Ascending aorta (tissue), 2 donors: ENCODE data around the gene CORO1C. TPM values are rescaled to one million over a fixed set of nuclear protein-coding genes. Genes with fewer than 3 reads are reported as not detected.

Experiments used
- DNase-seq, 2 donors: peaks; one replicate each; pipeline ENCODE4 v3.0.0-alpha.2; 2019; ENCODE audit warnings: low spot score in 2 of 2
- H3K27ac ChIP-seq, 2 donors: fragments of 200-600 bp; sonication (generic); one replicate each; pipeline ENCODE4 v1.5.1; 2016 to 2017; ENCODE audit warnings: mild to moderate bottlenecking in 1 of 2
- H3K27me3 ChIP-seq: fragments of 200-600 bp; sonication (generic); one replicate; pipeline ENCODE4 v1.5.1; 2017
- H3K36me3 ChIP-seq, 2 donors: fragments of 200-600 bp; sonication (generic); one replicate each; pipeline ENCODE4 v1.5.1; 2016
- H3K4me1 ChIP-seq, 2 donors: fragments of 200-600 bp; sonication (generic); one replicate each; pipeline ENCODE4 v1.5.1; 2016 to 2017; ENCODE audit warnings: mild to moderate bottlenecking in 1 of 2
- H3K4me3 ChIP-seq, 2 donors: fragments of 200-600 bp; sonication (generic); one replicate each; pipeline ENCODE4 v1.5.1; 2016 to 2017; ENCODE audit warnings: mild to moderate bottlenecking in 1 of 2
- H3K9me3 ChIP-seq, 2 donors: fragments of 200-600 bp; sonication (generic); one replicate each; pipeline ENCODE4 v1.5.1; 2016
- intact Hi-C: fragments of 100-400 bp; cut with DNase I; formaldehyde crosslinking; loops from one replicate; pipeline ENCODE4 v1.15.1; 2023
- total RNA-seq: library from RNA; depleted of rRNA; stranded (reverse); fragments of >200 nt; gene quantifications from one replicate; pipeline ENCODE4 v1.1.0, GENCODE V29; 2016
- TF ChIP-seq, protein P1 (sequence below), 3 experiments: fragments of 200-600 bp in 2 of 3; fragments of 450-650 bp in 1 of 3; sonication (generic) in 2 of 3; IDR thresholded peaks; one replicate each; pipeline ENCODE4 v1.5.1; 2016 to 2019; ENCODE audit warnings: antibody characterized with exemption in 3 of 3, mild to moderate bottlenecking in 1 of 3, moderate library complexity in 1 of 3

Gene CORO1C
- total RNA-seq, 1 donor from 2014 or later: 106 TPM

DNA sequence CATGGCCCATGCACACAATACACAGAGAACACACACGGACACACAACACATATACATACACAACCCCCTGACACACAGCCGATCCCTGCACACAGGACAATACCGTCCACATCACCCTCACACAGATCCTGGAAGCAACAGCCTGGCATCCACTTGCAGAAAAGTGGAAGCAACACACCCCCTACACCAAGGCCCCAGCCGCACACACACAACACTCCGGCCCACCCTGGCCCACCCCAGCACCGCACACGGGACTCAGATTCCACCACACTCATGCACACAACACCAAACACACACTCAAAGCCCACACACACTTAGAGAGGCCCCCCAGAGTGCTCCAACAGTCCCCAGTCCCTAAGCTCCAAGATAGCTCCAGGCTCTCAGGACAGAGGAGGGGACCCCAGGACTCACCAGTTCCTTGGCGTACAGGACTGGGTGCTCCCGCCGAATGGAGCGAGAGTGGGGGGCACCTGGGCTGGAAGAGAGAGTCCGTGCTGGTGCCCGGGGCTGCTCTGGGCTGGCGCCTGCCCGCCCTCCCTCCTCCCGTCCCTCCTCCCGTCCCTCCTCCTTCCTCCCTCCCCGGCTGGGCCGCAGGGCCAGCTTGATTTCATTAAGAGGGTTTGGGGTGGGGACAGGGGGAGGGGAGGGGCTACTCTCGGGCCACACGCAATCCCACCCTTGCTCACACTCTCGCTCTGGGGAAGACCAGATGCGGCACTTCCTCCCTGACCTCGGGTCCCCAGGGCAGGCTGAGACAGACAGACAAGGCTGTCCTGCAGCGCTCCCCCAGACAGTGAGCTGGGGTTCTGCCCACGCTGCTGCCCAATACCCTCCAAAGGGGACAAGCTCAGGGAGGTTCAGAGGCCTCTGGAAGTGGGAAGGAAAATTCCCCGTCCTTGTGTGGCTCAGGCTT lies 133.5 kb downstream of the CORO1C start, which contains the start of gene TMEM119:
Gene TMEM119, minus strand, starts transcription at position 526 of the 913 bp plus-strand sequence. CDS start 5,701 bp downstream, outside the sequence.
- Histone ChIP-seq H3K4me3 (no peak within 1 kb of the TSS), H3K27ac (no peak within 1 kb of the TSS), H3K4me1 (no peaks in the 10 kb centered on the region), H3K36me3 (no peaks in the 10 kb centered on the region), H3K27me3 (no peaks in the 10 kb centered on the region), H3K9me3 (no peaks in the 10 kb centered on the region)
- no peak for DNase-seq
- TF ChIP-seq, protein P1, sequence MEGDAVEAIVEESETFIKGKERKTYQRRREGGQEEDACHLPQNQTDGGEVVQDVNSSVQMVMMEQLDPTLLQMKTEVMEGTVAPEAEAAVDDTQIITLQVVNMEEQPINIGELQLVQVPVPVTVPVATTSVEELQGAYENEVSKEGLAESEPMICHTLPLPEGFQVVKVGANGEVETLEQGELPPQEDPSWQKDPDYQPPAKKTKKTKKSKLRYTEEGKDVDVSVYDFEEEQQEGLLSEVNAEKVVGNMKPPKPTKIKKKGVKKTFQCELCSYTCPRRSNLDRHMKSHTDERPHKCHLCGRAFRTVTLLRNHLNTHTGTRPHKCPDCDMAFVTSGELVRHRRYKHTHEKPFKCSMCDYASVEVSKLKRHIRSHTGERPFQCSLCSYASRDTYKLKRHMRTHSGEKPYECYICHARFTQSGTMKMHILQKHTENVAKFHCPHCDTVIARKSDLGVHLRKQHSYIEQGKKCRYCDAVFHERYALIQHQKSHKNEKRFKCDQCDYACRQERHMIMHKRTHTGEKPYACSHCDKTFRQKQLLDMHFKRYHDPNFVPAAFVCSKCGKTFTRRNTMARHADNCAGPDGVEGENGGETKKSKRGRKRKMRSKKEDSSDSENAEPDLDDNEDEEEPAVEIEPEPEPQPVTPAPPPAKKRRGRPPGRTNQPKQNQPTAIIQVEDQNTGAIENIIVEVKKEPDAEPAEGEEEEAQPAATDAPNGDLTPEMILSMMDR (IDR thresholded peaks at IDR 0.05): no peak
- intact Hi-C loops: no loop called here

DNA sequence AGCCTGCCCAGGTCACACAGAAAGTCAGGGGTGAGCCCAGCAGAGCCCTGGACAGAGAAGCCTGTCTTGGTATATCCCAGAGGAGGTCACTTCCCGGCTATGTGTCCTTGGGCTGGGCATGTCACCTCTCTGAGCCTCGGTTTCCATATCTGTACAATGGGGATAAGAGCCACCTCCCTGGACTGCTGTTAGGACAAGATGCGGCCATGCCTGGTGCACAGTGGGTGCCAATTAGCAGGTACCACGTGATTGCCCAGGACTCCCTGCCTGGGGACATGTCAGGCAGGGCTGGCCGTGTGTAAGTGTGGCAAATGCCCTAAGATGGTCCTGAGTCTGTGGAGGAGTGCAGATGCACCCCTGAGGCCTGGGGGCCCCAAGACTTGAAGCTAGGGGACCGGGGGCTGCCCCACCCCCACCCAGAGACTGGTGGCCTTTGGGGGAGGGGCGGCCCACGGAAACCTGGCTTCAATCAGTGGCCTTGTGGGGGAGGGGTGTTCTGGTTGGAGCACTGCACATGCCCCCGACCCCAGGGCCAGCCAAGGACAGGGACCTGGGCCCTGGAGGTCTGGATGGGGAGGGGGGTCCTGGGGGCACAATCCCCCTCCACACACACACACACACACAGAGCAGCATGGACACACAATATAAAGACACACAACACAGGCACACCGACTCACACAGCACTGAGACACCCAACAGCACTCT lies 134.3 kb downstream of the CORO1C start:
- Histone ChIP-seq H3K4me1 (no peaks in the 10 kb centered on the region), H3K27ac (no peak overlapping the region), H3K4me3 (no peak overlapping the region), H3K9me3 (no peaks in the 10 kb centered on the region), H3K36me3 (no peaks in the 10 kb centered on the region), H3K27me3 (no peaks in the 10 kb centered on the region)
- intact Hi-C loops: no loop called here
- DNase-seq: no peak
- TF ChIP-seq, protein P1 (IDR thresholded peaks at IDR 0.05): no peak

DNA sequence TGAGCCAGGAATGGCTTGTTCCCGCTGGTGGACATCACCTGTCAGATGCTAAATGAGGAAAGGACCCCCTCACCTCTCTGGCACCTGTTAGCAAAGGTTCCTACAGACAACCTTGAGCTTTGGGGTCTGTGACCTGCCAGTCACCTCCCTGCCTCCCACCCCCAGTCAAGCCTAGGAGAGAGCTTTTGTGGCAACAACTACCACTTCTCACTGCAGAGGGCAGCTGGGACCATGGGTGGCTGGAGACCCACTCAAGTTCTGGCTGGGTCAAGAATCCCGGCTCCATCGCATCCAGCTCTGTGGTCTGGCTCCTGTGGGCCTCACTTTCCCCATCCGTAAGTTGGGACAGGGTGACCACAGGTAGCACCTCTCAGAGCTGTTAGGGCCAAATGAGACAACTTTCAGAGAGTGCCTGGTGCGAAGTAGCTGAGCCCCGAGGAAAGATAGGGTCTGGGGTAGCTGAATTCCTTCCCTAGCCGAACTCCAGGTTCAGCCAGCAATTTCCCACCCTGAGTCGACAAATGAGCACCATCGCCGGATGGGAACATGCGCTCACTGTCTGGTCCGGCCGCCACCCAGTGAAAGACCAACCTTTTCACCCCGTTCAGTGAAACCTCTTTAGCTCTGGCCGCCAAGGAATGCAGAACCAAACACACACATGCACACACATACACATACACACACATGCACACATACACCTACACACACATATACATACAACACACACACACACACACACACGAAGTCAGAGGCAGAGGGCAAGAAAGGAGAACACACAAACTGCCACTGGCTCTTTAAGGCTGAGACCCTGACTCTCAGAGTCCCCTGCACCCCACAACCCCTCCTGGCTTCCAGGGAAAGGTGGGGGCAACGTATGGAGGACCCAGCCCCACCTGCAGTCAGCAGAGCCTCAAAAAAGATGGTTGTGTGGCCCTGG lies 135.3 kb downstream of the CORO1C start:
- TF ChIP-seq, protein P1 (IDR thresholded peaks at IDR 0.05): no peak
- no peak for DNase-seq
- Histone ChIP-seq H3K27ac (no peak overlapping the region), H3K36me3 (no peaks in the 10 kb centered on the region), H3K9me3 (no peaks in the 10 kb centered on the region), H3K27me3 (no peaks in the 10 kb centered on the region), H3K4me1 (no peaks in the 10 kb centered on the region), H3K4me3 (no peak overlapping the region)
- intact Hi-C loops: no loop called here

Other genes with a start within 250 kb of the CORO1C start
- gene FICD, start 216.2 kb downstream of the CORO1C start, total RNA-seq: 30.8 TPM
- 22.9 TPM for gene SART3, start 170.3 kb downstream of the CORO1C start, total RNA-seq
- 136 TPM for gene ISCU, start 168.9 kb downstream of the CORO1C start, total RNA-seq
- gene TMEM119, start 133.4 kb downstream of the CORO1C start, total RNA-seq: 251 TPM
- gene SELPLG, start 97.6 kb downstream of the CORO1C start, total RNA-seq: 2.6 TPM
- 16.1 TPM for gene SSH1, start 126.1 kb upstream of the CORO1C start, total RNA-seq
- not detected for gene DAO, start 148.6 kb upstream of the CORO1C start, total RNA-seq